ENCODE results near the gene RAD1. TPM values are rescaled to one million over a fixed set of nuclear protein-coding genes. Genes with fewer than 3 reads are reported as not detected.

The RAD1 gene
- polyA plus RNA-seq, 1 donor (not counting 4 experiments of a cell fraction or from before 2014, with no cell fraction given), result 23.1 TPM

- Histone ChIP-seq H3K79me2 (ENCODE audit: control insufficient read depth, insufficient read depth, low read length) (no peaks in the 10 kb centered on the region), H3K27me3 (ENCODE audit: control insufficient read depth, extremely low read depth, insufficient read depth, low read length) (no peaks in the 10 kb centered on the region), H3K9me1 (ENCODE audit: control insufficient read depth, extremely low read depth, insufficient read depth, low read length) (no peaks in the 10 kb centered on the region), H3K4me1 (ENCODE audit: control insufficient read depth, extremely low read depth, insufficient read depth, low read length) (no peaks in the 10 kb centered on the region), H3K36me3 (ENCODE audit: control insufficient read depth in 2 of 2, extremely low read depth in 1 of 2, insufficient read depth in 2 of 2, low read length in 2 of 2) (no peaks in the 10 kb centered on the region), H3K4me3 (ENCODE audit: control insufficient read depth in 2 of 3, extremely low read depth in 1 of 3, insufficient read depth in 2 of 3, low read depth in 1 of 3, low read length in 3 of 3) (no peak overlapping the region), H3K4me2 (ENCODE audit: control insufficient read depth, extremely low read depth, insufficient read depth, low read depth, low read length) (no peak overlapping the region), H4K20me1 (ENCODE audit: control insufficient read depth, extremely low read depth, insufficient read depth, low read length) (no peaks in the 10 kb centered on the region), H2AFZ (ENCODE audit: control insufficient read depth, low read length) (no peak overlapping the region), H3K9me3 (ENCODE audit: control insufficient read depth, low read depth, low read length) (no peaks in the 10 kb centered on the region), H3K27ac (ENCODE audit: control insufficient read depth, insufficient read depth, low read length) (no peak overlapping the region), H3K9ac (ENCODE audit: control insufficient read depth, extremely low read depth, insufficient read depth, low read length) (no peak overlapping the region)
- no peak for DNase-seq (ENCODE audit: low read depth, low spot score)
- FAIRE-seq, result no peak
- TF ChIP-seq, protein P1, sequence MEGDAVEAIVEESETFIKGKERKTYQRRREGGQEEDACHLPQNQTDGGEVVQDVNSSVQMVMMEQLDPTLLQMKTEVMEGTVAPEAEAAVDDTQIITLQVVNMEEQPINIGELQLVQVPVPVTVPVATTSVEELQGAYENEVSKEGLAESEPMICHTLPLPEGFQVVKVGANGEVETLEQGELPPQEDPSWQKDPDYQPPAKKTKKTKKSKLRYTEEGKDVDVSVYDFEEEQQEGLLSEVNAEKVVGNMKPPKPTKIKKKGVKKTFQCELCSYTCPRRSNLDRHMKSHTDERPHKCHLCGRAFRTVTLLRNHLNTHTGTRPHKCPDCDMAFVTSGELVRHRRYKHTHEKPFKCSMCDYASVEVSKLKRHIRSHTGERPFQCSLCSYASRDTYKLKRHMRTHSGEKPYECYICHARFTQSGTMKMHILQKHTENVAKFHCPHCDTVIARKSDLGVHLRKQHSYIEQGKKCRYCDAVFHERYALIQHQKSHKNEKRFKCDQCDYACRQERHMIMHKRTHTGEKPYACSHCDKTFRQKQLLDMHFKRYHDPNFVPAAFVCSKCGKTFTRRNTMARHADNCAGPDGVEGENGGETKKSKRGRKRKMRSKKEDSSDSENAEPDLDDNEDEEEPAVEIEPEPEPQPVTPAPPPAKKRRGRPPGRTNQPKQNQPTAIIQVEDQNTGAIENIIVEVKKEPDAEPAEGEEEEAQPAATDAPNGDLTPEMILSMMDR (optimal IDR thresholded peaks at IDR 0.05 in 1 of 3, IDR thresholded peaks at IDR 0.05 in 1 of 3, conservative IDR thresholded peaks at IDR 0.05 in 1 of 3; ENCODE audit: extremely low read depth in 1 of 3, insufficient read depth in 2 of 3, low read length in 3 of 3), result no peak
- no peak for TF ChIP-seq EZH2 (IDR thresholded peaks at IDR 0.05; ENCODE audit: low read length)
- dilution Hi-C loops (cut with MboI; ENCODE audit: extremely low pct_ligation_motif_present, low sequenced_read_pairs), result no loop called here
These were observed 50.2 kb downstream of the RAD1 start for GRCh38 chr5:34865091-34865490.

DNA sequence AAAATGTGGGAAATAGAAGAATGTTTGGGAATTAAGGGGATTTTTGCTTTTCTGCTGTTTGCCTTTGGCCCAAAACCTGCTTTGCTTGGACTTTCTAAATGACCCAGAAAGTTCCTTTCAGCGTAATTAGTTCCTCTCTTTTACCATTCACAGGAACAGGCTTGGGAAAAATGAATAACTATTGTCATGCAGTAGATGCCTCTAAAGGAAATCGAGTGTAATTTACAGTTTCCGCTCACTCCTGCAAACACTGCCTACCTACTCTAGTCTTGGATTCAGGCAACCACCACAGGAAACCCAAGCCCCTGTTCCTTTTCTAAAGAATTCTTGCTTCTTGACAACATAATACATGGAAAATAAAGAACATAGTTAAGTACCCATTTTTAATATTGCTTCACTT, 51.4 kb downstream of the RAD1 start:
- Histone ChIP-seq H3K4me1 (ENCODE audit: control insufficient read depth, extremely low read depth, insufficient read depth, low read length) (no peaks in the 10 kb centered on the region), H3K9me3 (ENCODE audit: control insufficient read depth, low read depth, low read length) (no peaks in the 10 kb centered on the region), H3K9ac (ENCODE audit: control insufficient read depth, extremely low read depth, insufficient read depth, low read length) (no peak overlapping the region), H3K4me3 (ENCODE audit: control insufficient read depth in 2 of 3, extremely low read depth in 1 of 3, insufficient read depth in 2 of 3, low read depth in 1 of 3, low read length in 3 of 3) (no peak overlapping the region), H3K27me3 (ENCODE audit: control insufficient read depth, extremely low read depth, insufficient read depth, low read length) (no peaks in the 10 kb centered on the region), H3K36me3 (ENCODE audit: control insufficient read depth in 2 of 2, extremely low read depth in 1 of 2, insufficient read depth in 2 of 2, low read length in 2 of 2) (no peaks in the 10 kb centered on the region), H4K20me1 (ENCODE audit: control insufficient read depth, extremely low read depth, insufficient read depth, low read length) (no peaks in the 10 kb centered on the region), H3K27ac (ENCODE audit: control insufficient read depth, insufficient read depth, low read length) (no peak overlapping the region), H3K9me1 (ENCODE audit: control insufficient read depth, extremely low read depth, insufficient read depth, low read length) (no peaks in the 10 kb centered on the region), H3K4me2 (ENCODE audit: control insufficient read depth, extremely low read depth, insufficient read depth, low read depth, low read length) (no peak overlapping the region), H3K79me2 (ENCODE audit: control insufficient read depth, insufficient read depth, low read length) (no peaks in the 10 kb centered on the region), H2AFZ (ENCODE audit: control insufficient read depth, low read length) (no peak overlapping the region)
- TF ChIP-seq, protein P1 (optimal IDR thresholded peaks at IDR 0.05 in 1 of 3, IDR thresholded peaks at IDR 0.05 in 1 of 3, conservative IDR thresholded peaks at IDR 0.05 in 1 of 3; ENCODE audit: extremely low read depth in 1 of 3, insufficient read depth in 2 of 3, low read length in 3 of 3), result no peak
- no peak for TF ChIP-seq EZH2 (IDR thresholded peaks at IDR 0.05; ENCODE audit: low read length)
- FAIRE-seq (no peak), DNase-seq (ENCODE audit: low read depth, low spot score) (no peak)
- dilution Hi-C loops (cut with MboI; ENCODE audit: extremely low pct_ligation_motif_present, low sequenced_read_pairs), result no loop called here

All from keratinocyte (primary cell).